IPS-18c (cell line): ENCODE data around the gene SLC16A12.
"Not testable (repeated sequence)": the region's sequence is repeated elsewhere in the genome, so short reads cannot be mapped to it uniquely, and the experiment has no call there.

Experiments used
- H3K4me3 ChIP-seq: 2 replicates; pipeline ENCODE4 v1.7.0; 2013; ENCODE audit warnings: low read depth, mild to moderate bottlenecking, low read length, moderate library complexity; ENCODE audit not compliant: insufficient read depth
- H3K9me3 ChIP-seq: one replicate; pipeline ENCODE4 v1.6.1; 2013; ENCODE audit warnings: mild to moderate bottlenecking, low read length, moderate library complexity; ENCODE audit not compliant: control insufficient read depth, insufficient read depth

SLC16A12 gene

DNA sequence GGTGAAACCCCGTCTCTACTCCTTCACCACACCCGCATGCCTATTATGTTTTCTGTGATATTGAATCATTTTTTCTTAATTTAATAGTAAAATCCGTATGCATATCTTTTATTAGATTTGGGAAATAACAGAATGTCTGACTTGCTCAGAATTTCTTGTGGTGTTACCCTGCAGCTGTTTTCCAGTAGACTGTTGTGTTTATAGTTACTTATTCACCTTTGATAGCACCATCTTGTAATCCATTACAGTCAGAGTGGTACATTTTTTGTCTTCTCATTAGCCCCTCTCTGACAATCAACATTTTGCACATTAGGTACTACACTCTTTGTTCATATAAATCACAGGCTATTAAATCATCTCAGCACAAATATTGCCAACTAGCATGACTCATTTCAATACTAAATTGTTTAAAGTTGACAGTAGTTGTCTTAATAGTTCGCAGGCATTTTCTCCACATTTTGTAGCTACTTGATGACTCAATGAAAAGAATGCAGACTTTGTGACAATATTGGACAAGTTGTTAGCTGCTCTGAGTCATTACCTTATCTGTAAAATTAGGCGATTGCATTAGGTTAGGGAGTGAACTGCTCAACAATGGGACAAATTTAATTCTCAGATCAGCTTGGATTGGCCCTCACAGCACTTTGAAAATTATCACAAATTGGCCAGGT is 17.8 kb upstream of the SLC16A12 start:
- no peak overlapping the region for H3K4me3 ChIP-seq
- H3K9me3 ChIP-seq, result peaks cover 2% of the 10 kb centered on the region

DNA sequence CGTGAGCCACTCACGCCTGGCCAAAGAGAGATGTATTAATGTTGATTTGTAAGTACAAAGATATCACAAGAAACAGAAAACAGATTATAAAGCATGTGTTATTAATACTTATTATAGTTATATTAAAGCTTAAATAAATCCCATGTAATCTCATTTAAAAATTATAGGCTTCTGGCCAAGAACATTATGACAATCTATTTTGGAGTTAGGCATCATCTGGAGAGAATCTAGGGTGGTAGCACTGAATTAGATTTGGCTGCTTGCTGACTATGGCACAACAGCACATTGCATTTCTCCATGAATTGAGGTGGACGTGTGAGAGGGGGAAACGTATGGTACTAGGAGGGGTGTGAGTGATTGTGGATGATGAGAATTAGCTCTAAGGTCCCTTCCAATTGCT is 16.8 kb upstream of the SLC16A12 start:
- H3K4me3 ChIP-seq, result no peak overlapping the region

DNA sequence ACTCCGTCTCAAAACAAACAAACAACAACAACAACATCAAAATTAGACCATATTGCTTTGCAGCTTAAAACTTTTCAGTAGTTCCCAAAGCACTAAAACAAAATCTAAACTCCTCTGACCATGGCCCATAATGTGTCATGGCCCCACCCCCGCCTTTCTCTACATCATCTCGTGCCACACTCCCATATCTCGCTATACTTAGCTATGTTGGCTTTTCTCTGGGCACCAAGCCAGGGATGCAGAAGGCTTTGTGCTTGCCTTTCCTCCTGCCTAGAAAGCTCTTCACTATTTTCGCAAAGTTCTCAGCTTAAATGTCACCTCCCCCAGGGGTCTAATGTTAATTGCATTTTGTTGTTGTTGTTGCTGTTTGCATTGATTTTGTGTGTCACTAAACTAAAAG is 15.1 kb upstream of the SLC16A12 start:
- H3K4me3 ChIP-seq, result no peak overlapping the region
- peaks cover 2% of the 10 kb centered on the region for H3K9me3 ChIP-seq

More for the DNA sequence above, 16.8 kb upstream of the SLC16A12 start:
- H3K9me3 ChIP-seq, result peaks cover 2% of the 10 kb centered on the region

DNA sequence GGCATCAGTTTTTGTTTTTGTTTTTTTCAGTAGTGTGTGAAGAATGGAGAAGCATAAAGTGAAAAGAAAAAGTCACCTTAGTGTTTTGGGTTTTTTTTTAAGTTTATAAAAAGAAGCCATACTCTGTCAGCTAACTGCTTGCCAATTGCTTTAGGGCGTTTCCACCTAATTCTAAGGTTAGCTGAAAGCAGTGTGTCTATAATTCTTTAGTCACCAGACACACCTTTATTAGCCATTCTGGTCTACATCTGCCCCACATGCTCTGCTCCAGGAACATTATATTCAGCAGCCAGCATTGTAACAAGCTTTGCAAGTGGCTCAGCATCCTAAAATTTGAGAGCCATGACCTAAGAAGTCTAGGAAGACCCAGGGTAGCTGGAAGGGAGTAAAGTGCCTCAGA is 14.1 kb upstream of the SLC16A12 start:
- Histone ChIP-seq H3K9me3 (peaks cover 2% of the 10 kb centered on the region), H3K4me3 (no peak overlapping the region)

DNA sequence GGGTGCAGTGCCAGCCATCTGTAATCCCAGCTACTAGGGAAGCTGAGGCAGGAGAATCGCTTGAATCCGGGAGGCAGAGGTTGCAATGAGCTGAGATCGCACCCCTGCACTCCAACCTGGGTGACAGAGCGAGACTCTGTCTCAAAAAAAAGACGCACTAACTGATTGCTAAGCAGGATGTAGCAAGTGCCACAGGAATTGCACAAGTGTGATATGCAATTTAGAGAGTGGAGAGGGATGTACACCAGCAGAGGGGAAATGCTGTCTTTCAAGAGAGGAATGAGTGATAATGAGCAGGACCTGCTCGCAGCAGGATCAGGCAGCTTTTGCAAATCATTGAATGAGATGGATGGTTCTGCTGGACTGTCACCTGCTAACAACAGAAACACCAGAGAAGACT is 13.3 kb upstream of the SLC16A12 start:
- Histone ChIP-seq H3K9me3 (peaks cover 2% of the 10 kb centered on the region), H3K4me3 (no peak overlapping the region)

DNA sequence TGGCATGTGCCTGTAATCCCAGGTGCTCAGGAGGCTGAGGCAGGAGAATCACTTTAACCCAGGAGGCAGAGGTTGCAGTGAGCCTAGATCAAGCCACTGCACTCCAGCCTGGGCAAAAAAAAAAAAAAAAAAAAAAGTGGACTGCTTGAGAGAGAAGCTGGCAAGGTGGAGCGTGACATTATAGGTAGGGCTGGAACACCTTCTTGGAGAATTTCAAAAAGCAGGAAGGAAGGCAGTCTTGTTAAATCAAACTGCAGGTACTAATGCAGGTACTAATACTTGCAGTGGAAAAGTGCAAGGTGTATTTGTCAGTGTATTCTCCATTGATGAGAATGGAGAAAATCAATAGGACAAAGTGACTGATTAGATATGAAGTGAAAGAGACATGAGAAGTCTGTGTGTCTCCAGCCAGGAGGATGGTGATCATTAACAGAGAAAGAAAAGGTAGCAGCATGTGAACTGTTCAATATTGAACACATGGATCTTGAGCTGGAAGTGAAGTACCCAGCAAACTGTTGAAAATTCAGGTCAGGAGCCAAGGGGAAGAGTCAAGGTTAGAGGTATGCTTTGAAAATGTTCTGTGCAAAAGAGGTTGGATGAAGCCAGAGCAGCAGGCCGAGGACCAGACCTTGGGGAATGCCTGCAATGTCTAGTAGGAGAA is 12.6 kb upstream of the SLC16A12 start:
- Histone ChIP-seq H3K4me3 (no peak overlapping the region), H3K9me3 (peaks cover 2% of the 10 kb centered on the region)

DNA sequence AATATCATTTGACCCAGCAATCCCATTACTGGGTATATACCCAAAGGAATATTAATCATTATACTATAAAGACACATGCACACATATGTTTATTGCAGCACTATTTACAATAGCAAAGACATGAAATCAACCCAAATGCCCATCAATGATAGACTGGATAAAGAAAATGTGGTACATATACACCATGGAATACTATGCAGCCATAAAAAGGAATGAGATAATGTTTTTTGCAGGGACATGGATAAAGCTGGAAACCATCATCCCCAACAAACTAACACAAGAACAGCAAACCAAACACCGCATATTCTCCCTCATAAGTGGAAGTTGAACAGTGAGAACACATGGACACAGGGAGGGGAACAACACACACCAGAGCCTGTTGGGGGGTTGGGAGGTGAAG is 11.3 kb upstream of the SLC16A12 start:
- H3K9me3 ChIP-seq, H3K4me3 ChIP-seq: not testable (repeated sequence)

DNA sequence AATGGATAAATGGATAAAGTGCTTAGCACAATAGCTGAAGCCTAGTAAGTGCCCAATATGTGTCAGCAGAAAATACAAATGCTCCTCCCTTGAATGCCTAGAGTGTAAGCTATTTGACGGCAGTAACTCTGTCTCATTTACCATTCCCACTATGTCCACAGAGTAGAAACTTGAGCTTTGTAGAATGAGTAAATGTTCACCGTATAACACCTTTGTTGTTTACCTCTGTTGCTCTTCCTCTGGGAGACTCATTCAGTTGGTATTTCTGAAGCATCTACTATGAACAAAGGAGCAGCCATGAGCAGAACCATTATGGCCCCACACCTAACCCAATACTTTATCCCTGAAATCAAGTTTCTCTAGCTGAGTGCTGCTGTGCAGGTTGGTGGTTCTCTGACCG is 8.4 kb upstream of the SLC16A12 start:
- Histone ChIP-seq H3K4me3 (no peak overlapping the region), H3K9me3 (no peaks in the 10 kb centered on the region)

DNA sequence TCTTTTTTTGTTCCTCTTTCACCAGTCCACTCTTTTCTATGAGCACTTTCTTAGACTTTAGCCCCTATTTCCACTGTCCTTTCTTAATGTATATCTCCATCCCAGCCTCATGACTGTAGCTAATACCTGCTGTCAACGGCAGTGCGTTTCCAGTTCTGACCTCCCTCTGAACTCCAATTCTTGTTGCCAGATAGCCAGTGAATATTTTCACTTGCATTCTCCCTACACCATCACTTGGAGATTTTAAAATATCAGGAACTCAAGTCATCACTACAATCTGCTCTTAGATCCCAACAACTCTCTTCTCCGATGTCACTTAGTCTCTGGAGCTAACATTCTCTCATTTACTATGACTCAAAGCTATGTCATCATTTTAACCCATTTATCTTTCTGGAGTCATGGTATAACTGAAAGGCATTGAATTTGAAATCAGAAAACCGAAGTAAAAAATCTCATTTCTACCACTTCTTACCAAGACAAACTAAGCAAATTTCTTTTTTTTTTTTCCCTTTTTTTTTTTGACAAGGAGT is 5.1 kb upstream of the SLC16A12 start:
- H3K4me3 ChIP-seq, result no peak overlapping the region

DNA sequence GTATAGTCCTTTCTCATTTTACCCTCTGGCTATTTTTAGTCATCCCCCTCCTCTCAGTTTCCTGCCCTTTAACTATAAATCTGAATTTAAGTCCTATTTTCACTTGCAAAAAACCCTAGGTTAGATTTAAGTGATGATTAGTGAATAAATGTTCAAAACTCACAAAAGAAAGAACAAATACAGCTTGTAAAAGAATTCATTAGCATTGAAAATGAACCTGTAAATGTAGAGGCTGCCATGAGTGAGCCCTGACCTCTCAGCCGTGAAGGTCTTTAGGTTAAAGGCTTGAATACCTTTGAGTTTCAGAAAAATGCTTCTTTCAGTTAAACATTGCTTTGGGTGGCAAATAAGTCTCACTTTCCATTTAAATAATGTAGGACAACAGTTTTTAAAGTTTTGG is 2.0 kb upstream of the SLC16A12 start:
- no peaks in the 10 kb centered on the region for H3K9me3 ChIP-seq

More for the DNA sequence above, 5.1 kb upstream of the SLC16A12 start:
- no peaks in the 10 kb centered on the region for H3K9me3 ChIP-seq

DNA sequence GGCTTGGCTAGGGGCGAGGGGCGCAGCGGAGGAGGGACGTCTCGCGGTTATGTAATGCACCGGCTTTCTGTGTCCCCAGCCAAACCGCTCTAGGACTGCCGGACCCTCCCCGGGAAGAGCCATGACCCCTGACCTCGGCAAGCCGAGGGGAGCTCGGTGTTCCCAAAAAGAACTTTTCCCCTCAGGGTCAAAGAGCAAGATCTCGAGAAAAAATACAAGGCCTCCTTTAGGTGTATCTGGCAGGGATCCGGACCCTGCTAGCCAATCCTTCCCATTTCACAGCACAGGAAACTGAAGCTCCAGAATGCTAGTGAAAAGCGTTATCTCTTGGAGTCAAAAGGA is 590 bp upstream of the SLC16A12 start:
- Histone ChIP-seq H3K9me3 (no peaks in the 10 kb centered on the region), H3K4me3 (peak overlapping the region; percentile 66)

More for the DNA sequence above, 2.0 kb upstream of the SLC16A12 start:
- no peak overlapping the region for H3K4me3 ChIP-seq

DNA sequence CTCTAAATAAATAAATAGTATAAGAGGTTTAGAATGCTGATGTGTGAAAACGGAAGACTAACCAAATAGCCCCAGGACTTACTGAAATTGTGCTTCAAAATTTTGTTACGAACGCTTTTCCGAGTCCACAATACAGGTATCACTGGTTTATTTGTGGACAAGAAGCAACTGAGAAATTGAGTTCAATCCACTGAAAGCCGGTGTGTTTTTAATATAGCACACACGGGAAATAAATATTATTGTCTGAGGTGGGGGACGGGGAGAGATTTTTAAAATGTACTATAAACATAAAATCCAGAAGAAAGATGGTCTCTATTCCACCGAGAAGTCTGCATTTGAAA is 598 bp downstream of the SLC16A12 start:
- H3K9me3 ChIP-seq, result no peaks in the 10 kb centered on the region
- peak overlapping the region; percentile 71; the same call in 1 of the 2 replicates for H3K4me3 ChIP-seq

DNA sequence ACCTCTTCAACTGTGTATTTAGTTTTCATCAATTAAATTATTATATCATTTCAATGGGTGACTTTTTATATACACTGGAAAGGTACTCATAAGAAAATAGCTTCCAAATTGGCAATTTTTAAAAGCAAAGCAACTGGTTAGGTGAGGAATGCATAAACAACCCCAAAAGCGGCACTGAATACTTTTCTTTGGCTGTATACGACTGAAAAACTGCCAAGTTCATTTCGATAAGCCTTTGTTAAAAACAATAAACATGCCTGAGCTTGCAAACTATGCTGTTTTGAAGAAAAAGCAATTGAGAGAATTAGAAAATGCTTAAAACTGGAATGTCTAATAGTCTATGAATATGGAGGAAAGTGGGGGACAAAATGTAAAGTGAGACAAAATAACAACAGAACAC is 2.9 kb downstream of the SLC16A12 start:
- Histone ChIP-seq H3K9me3 (no peaks in the 10 kb centered on the region), H3K4me3 (no peak overlapping the region)

DNA sequence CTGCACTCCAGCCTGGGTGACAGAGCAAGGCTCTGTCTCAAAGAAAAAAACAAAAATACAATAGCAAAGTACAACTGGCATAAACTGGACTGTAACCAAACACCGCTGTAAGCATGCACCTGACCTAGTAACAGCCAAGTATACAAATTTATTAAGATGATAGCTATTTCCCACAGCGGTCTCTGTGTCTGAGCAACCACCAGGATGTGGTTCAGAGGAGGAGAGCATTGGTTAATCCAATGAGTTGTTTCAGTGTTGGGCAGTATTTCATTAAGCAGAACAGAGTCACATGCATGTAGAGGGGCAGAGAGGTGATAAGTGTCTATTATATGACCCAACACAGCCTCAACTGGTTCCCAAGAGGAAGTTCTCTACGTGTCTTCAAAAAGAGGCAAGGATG is 4.0 kb downstream of the SLC16A12 start:
- H3K4me3 ChIP-seq, result no peak overlapping the region

DNA sequence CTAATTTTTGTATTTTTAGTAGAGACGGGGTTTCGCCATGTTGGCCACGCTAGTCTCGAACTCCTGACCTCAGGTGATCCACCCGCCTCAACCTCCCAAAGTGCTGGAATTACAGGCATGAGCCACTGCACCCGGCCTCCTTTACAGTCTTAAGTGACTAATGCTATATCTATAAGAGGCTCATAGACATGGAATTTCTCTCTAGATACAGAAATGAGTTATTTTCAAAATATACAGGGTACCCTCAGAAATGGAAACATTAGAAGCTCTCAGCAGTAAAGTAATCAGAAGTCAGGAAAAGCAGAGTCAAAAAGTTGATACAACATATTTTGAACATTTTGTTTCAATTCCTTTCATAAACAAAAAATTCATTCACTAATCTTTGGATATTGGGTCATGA is 5.7 kb downstream of the SLC16A12 start:
- H3K9me3 ChIP-seq, H3K4me3 ChIP-seq: not testable (repeated sequence)

More for the DNA sequence above, 4.0 kb downstream of the SLC16A12 start:
- H3K9me3 ChIP-seq, result no peaks in the 10 kb centered on the region

DNA sequence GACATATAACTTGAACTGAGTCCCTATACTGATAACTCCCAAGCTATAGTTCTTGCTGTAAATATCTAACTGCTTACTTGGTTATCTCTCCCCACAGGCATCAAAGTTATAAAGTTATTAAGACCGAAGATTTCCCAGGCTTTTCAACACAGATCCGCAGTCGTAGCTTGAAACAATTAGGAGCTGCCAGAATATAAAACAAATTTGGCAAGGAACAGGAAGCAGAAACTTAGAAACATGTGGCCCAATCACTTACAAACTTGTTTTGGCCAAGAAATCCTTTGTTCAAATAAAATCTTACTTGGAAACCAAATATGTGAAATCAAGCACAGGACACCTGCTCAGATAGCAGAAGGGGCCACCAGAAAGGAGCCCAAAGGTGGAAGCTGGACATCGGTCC is 9.0 kb downstream of the SLC16A12 start:
- H3K4me3 ChIP-seq, result no peak overlapping the region
- H3K9me3 ChIP-seq, result no peaks in the 10 kb centered on the region

DNA sequence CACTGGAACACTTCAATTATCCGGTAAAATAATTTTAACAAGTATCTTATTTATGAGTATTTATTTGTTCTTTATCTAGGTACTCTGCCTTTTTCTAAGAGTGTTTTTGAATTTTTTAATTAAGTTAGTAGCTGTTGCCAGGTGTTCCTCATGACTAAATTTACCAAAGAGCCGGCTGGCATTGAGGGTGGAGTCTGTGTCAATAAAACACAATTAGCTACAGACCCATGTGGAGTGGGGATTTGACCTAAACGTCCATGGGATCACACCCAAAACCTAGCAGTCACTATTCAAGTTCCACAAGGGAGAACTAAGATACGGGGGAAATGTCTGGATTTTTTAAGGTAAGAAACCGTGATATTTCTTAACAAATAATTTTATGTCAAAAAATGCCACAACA is 9.8 kb downstream of the SLC16A12 start:
- Histone ChIP-seq H3K9me3 (no peaks in the 10 kb centered on the region), H3K4me3 (no peak overlapping the region)

DNA sequence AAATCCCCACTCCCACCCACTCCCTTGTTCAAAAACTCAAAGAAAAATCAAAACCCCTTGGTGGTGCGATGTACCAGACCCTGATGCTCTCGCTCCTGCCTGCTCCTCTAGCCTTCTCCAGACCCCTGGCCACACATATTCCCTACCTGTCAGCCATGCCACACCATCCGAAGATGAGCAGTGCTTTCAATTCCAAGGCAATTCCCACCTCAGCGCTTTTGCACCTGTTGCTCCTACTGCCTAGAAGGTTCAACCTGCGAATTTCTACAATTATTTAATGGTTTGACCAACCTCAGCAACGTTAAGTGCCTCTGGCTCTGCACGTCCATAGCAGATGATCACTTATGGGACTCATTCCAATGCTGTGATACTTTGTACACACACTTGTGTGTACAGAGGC is 11.1 kb downstream of the SLC16A12 start:
- H3K9me3 ChIP-seq, result no peaks in the 10 kb centered on the region
- no peak overlapping the region for H3K4me3 ChIP-seq

DNA sequence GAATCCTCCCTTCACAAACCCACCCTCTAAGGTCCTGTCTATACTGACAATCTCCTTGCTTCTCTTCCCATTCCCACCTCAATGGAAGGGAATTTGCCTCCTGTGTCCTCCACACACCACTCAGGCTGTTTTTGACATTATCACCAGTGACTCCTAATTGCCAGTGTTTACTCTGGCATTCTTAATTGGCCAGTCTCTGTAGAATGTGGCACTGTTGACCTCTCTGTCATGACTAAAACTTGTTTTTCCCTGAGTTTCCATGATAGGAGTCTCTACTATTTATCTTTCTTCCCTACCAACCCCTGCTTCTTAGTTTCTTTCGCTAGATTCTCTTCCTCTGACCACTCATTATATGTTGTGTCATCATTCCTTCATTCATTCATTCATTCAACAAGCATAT is 12.1 kb downstream of the SLC16A12 start:
- H3K9me3 ChIP-seq, result no peaks in the 10 kb centered on the region
- H3K4me3 ChIP-seq, result no peak overlapping the region
